Heart left ventricle (tissue), 13 donors: ENCODE measurements around the gene OTOP3.

ENCODE experiments used
- POLR2A ChIP-seq, 2 donors: fragments of 450-650 bp; IDR thresholded peaks; one replicate each; pipeline ENCODE4 v1.6.1; 2017; ENCODE audit warnings: antibody characterized with exemption in 2 of 2, mild to moderate bottlenecking in 2 of 2, moderate library complexity in 2 of 2
- TF ChIP-seq, protein P1 (sequence below), 12 donors: fragments of 200-600 bp; sonication (generic) in 4 of 12; IDR thresholded peaks; one replicate each; pipeline versions ENCODE4 v1.5.0 to v1.8.0; 2018 to 2022; ENCODE audit warnings: antibody characterized with exemption in 12 of 12, mild to moderate bottlenecking in 5 of 12
- donor health status: ischemic (EF 13 %, LVEDD 7.1; RV severe dilation, severe dysfunction).
- donor health status: DM: no; HTN: yes; CAD: no.
- donor health status: DM: no; HTN: no; CAD: no.
- donor health status: ischemic (EF 25% LVEDD 6.9; RV normal size, moderate dysfunction).
- donor health status: ischemic (EF 25% LVEDD 5.7; RV mildly dilated, moderate dysfunction).
- donor health status: ischemic (EF 35%, LVEDD 5.7; RV mildly dilated, moderate dysfunction).
- donor health status: nonischemic (EF 11% LVEDD 7.7; RV severe dilation, severe dysfunction).
- donor health status: DM: yes; HTN: yes; CAD: no.
- donor health status: PGD.
- donor health status: ischemic (EF 29% LVEDD 5.4; RV normal size, mild dysfunction).
- donor health status: nonischemic (EF 23%, LVEDD 6.1; RV moderate dilation, normal function).

DNA sequence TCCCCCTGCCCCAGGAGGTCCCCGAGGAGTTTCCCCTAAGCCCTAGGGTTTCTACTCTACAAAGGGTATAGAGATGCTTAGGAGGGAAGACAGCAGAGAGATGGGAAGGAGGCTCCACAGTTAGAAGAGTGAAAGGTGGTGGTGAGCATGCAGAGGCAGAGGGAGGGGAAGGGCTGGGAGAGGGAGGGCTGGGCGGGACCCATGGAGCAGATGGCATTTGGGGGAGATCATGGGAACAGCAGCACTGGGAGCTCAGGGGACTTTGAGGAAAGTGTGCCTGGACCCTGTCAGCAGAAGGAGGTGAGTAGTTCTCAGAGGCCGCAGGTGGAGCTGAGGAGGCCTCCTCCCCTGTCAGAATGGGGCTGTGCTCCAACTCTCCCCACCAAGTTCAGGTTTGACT, 650 bp upstream of the OTOP3 start:
- TF ChIP-seq, protein P1, sequence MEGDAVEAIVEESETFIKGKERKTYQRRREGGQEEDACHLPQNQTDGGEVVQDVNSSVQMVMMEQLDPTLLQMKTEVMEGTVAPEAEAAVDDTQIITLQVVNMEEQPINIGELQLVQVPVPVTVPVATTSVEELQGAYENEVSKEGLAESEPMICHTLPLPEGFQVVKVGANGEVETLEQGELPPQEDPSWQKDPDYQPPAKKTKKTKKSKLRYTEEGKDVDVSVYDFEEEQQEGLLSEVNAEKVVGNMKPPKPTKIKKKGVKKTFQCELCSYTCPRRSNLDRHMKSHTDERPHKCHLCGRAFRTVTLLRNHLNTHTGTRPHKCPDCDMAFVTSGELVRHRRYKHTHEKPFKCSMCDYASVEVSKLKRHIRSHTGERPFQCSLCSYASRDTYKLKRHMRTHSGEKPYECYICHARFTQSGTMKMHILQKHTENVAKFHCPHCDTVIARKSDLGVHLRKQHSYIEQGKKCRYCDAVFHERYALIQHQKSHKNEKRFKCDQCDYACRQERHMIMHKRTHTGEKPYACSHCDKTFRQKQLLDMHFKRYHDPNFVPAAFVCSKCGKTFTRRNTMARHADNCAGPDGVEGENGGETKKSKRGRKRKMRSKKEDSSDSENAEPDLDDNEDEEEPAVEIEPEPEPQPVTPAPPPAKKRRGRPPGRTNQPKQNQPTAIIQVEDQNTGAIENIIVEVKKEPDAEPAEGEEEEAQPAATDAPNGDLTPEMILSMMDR (IDR thresholded peaks at IDR 0.05), result no peak
- TF ChIP-seq POLR2A (IDR thresholded peaks at IDR 0.05), result no peak
